Measurements from ENCODE around the gene NUDT17. TPM values are rescaled to one million over a fixed set of nuclear protein-coding genes. Genes with fewer than 3 reads are reported as not detected.

NUDT17 gene
- polyA plus RNA-seq, 1 experiment, result 3.3 TPM

- POLR2A ChIA-PET, result interaction anchor here (0.7 to 1.7 kb wide), 7 partner anchors 20 to 85 kb away, joined by 3 to 8 read pairs (median 5); partner anchors contain the start of gene NUDT17
- TF ChIP-seq CTCF (IDR thresholded peaks at IDR 0.05; ENCODE audit: low read depth, low read length), result no peak
Measured at GRCh38 chr1:145823565-145824498, 21.6 kb upstream of the NUDT17 start, which contains the start of the genes POLR3C and RNF115. Gene POLR3C, plus strand, starts transcription at chr1:145824200. Its CDS starts 1,577 bp downstream, at chr1:145825777. Gene RNF115, minus strand, starts transcription at chr1:145824095. Its CDS starts 222 bp downstream, at chr1:145823873.

GRCh38 chr1:145824499-145824842 lies 21.0 kb upstream of the NUDT17 start:
- ChIA-PET POLR2A (interaction anchor here (0.7 to 1.7 kb wide), 7 partner anchors 20 to 85 kb away, joined by 3 to 8 read pairs (median 5); partner anchors contain the start of gene NUDT17), CTCF (interaction anchor here (1.0 to 3.5 kb wide), 3 partner anchors 14 to 104 kb away, joined by 3 to 30 read pairs (median 3); partner anchors contain the start of gene NUDT17)
- Histone ChIP-seq H3K27ac (ENCODE audit: low read depth, low read length) (peak overlapping the region; percentile 96), H3K9me3 (ENCODE audit: control insufficient read depth, insufficient read depth, low read length) (no peaks in the 10 kb centered on the region), H3K27me3 (ENCODE audit: control insufficient read depth, insufficient read depth, low read length) (no peaks in the 10 kb centered on the region), H3K4me3 (ENCODE audit: low read depth, low read length) (peak overlapping the region; percentile 67)
- no peak for TF ChIP-seq CTCF (IDR thresholded peaks at IDR 0.05; ENCODE audit: low read depth, low read length)
- DNase-seq (ENCODE audit: low read depth, low spot score), result no peak

More at GRCh38 chr1:145823565-145824498, 21.6 kb upstream of the NUDT17 start, which contains the start of the genes POLR3C and RNF115:
- Histone ChIP-seq H3K27ac (ENCODE audit: low read depth, low read length) (peak within 1 kb of the TSS; percentile 96), H3K27me3 (ENCODE audit: control insufficient read depth, insufficient read depth, low read length) (no peaks in the 10 kb centered on the region), H3K4me3 (ENCODE audit: low read depth, low read length) (peak within 1 kb of the TSS; percentile 67), H3K9me3 (ENCODE audit: control insufficient read depth, insufficient read depth, low read length) (no peaks in the 10 kb centered on the region)
- CTCF ChIA-PET, result interaction anchor here (0.8 to 3.5 kb wide), 4 partner anchors 14 to 103 kb away, joined by 3 to 30 read pairs (median 6); partner anchors contain the start of gene NUDT17
- DNase-seq (ENCODE audit: low read depth, low spot score), result peak; percentile 73

- peak; percentile 19; the same call in 1 of the 2 replicates for TF ChIP-seq CTCF (IDR thresholded peaks at IDR 0.05; ENCODE audit: low read depth, low read length)
- ChIA-PET POLR2A (no interaction called here), CTCF (interaction anchor here (3.5 kb wide), 1 partner anchor 19 kb away, joined by 30 read pairs; the partner anchor contains the start of gene NUDT17)
- H3K9me3 ChIP-seq (ENCODE audit: control insufficient read depth, insufficient read depth, low read length), result no peaks in the 10 kb centered on the region
- no peaks in the 10 kb centered on the region for H3K27me3 ChIP-seq (ENCODE audit: control insufficient read depth, insufficient read depth, low read length)
- no peak for DNase-seq (ENCODE audit: low read depth, low spot score)
- H3K4me3 ChIP-seq (ENCODE audit: low read depth, low read length), result peak overlapping the region; percentile 67; the same call in 1 of the 2 replicates
- H3K27ac ChIP-seq (ENCODE audit: low read depth, low read length), result no peak overlapping the region
Measured at GRCh38 chr1:145826030-145826429, 19.4 kb upstream of the NUDT17 start.

GRCh38 chr1:145827966-145828365 lies 17.5 kb upstream of the NUDT17 start:
- H3K27ac ChIP-seq (ENCODE audit: low read depth, low read length), result no peak overlapping the region
- ChIA-PET POLR2A (no interaction called here), CTCF (interaction anchor here (0.6 to 4.2 kb wide), 4 partner anchors 8 to 180 kb away, joined by 3 to 31 read pairs (median 7); partner anchors contain the start of gene NUDT17)
- H3K27me3 ChIP-seq (ENCODE audit: control insufficient read depth, insufficient read depth, low read length), result no peaks in the 10 kb centered on the region
- DNase-seq (ENCODE audit: low read depth, low spot score), result no peak
- H3K9me3 ChIP-seq (ENCODE audit: control insufficient read depth, insufficient read depth, low read length), result no peaks in the 10 kb centered on the region
- H3K4me3 ChIP-seq (ENCODE audit: low read depth, low read length), result no peak overlapping the region
- no peak for TF ChIP-seq CTCF (IDR thresholded peaks at IDR 0.05; ENCODE audit: low read depth, low read length)

Data from AG04450 (cell line).